ENCODE measurements around the gene ENAH.
"Not testable (repeated sequence)": the region's sequence is repeated elsewhere in the genome, so short reads cannot be mapped to it uniquely, and the experiment has no call there.

ENAH gene

DNA sequence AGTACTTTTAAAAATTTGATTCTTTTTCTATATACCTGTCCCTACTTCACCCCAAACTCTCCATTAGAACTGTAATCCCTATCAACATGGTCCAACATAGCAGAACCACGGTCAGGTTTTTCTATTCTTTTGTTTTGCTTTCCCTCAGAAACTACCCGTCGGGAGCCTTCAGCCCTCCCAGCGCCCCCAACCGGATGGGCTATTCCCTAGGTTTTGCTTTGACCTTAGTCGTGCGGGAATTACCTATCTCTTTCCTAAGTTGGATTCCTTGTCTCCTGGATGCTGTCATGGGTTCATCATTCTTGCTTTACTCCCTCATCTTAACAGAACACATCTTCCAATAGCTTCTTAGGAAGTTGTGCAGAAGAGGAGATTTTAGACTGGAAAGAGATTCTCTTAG is 127.5 kb downstream of the ENAH start:
- DNase-seq (ENCODE audit: low read depth in 3 of 3), result no peak

DNA sequence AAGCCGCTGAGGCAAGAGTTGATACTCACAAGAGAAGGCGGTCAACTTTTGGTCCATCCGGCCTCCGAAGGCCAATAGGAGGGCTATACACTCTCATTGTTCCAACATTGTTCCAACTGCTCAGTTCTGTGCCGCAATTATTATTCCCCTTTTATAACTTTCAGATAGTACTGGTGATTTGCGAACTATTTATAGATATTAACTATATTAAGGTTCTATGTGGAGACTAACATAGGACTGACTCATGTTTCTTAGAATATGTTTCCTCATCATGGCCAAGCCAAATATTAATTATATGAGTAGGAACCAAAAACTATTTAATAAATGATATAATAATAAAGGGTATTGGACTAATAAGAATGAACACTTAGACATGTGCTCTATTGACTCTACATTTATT is 128.4 kb downstream of the ENAH start:
- DNase-seq (ENCODE audit: low read depth in 3 of 3), result no peak

DNA sequence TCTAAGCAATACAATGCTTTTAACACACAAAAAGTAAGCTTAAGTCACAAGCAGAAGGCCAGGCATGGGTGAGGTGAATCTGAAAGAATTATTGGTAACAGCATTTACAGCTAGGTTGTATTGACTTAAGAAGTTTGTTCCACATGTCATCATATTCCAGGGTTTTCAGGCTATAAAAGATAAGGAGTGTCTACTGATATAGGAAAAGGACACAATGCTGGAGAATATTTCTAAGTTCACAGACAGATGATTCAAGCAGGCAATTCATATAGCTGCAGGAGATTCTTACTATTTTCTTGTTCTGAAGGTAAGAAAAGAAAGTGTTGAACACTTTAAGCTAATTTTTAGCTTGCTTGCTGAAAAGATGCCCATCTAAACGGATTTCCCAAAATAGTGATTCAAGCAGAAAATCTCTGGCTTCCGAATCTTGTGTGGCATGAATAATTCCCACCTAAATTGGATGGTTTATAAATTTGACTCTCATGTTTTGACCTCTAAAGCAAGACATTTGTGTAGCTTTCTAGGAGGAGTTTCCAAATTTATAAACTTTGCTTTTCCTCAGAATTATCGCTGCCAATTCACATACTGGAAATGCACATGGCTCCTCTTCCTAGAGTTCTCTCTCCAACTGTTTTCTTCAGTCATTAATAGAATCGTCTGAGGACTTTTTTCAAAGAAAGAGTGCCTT is 129.5 kb downstream of the ENAH start:
- DNase-seq (ENCODE audit: low read depth in 3 of 3), result no peak

DNA sequence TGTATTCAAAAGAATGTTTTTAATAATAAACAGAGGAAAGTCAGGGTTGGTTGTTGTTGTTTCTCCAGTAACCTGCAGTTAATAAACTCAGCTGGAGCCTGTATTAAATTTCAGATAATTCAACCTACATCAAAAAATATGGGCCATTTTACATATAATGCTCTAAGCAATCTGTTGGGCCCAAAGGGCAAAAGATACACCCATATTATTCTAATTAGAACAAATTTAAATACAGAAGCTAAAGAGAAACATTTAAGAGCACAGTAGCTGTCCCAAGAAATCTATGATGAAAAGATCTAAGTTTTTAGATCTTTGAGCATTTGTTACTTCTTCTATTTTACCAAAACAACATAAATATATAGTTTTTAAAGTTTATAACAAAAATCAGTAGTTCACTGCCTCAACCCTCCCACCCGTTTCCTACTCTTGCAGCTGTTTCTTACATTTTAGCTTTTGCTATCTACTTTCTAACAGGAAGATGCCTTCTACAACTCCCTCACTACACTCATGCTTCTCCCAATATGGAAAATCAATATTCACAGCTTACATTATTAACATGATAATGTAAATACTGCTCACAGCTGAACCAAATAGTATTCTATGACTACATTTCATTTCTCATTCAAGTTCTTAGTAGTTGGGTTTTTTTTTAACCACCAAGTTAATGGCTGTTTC is 130.2 kb downstream of the ENAH start:
- no peak for DNase-seq (ENCODE audit: low read depth in 3 of 3)

DNA sequence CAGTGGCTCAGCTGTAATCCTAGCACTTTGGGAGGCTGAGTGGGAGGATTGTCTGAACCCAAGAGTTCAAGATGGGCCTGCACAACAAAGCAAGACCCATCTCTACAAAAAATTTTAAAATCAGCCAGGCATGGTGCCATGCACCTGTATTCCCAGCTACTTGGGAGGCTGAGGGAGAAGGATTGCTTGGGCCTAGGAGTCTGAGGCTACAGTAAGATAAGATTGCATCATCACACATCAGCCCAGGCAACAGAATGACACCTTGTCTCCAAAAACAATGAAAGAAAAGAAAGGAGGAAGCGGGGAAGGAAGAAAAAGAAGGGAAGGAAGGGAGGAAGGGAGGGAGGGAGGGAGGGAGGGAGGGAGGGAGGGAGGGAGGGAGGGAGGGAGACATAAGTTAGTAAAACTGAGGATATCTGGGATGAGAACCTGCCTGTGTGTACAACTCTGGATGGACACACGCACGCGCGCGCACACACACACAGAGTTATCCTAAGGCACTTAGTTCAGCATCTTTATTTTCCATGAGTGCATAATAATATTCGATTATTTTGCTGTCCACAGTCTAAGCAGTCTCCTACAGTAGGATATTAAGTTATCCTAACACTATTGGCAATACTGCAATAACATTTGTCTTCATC is 132.2 kb downstream of the ENAH start:
- DNase-seq (ENCODE audit: low read depth in 3 of 3), result no peak

DNA sequence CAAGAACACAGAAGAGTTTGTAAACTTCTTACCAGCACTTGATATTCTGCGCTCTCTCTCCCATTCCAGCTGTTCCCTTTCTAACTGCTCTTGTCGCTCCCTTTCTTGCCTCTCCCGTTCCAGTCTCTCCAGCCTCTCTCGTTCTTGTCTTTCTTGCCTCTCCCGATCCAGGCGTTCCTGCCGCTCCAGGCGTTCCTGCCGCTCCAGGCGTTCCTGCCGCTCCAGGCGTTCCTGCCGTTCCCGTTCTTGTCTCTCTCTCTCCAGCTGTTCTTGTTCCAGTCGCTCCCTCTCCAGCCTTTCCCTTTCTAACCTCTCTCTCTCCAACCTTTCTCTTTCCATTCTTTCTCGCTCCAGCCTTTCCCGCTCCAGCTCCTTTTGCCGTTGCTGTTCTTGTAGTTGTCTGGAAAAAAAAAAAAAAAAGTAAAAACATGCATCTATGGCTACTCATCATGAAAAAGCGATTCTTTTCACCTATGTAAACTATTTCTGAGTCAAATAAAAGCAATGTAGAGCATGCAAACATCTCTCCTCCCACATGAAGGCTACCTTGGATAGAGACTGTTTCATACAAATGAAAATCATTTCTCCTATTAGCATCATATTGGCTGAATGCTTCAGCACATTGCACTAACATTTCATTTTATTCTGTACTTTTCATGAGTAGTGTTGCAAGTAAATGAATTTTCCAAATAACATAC is 133.6 kb downstream of the ENAH start:
- no peak for DNase-seq (ENCODE audit: low read depth in 3 of 3)

DNA sequence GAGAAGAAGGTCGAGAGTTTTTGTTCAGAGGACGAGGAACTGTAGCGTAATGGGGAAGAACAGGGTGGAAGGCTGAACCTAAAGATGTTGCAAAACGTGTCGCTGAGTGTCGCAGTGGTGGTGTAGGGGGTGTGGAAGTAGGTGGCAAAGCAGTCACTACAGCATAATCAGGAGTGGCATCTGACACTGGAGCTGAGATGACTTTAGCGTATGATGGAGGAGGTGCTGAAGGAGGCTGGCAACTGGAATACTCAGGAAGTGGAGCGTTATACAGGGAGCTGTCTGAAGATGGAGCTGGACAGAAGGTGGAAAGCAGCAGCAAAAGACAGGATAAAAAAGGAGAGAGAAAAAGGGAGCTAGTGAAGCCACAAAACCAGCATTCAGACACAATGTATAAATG is 135.2 kb downstream of the ENAH start:
- DNase-seq (ENCODE audit: low read depth in 3 of 3), result no peak

DNA sequence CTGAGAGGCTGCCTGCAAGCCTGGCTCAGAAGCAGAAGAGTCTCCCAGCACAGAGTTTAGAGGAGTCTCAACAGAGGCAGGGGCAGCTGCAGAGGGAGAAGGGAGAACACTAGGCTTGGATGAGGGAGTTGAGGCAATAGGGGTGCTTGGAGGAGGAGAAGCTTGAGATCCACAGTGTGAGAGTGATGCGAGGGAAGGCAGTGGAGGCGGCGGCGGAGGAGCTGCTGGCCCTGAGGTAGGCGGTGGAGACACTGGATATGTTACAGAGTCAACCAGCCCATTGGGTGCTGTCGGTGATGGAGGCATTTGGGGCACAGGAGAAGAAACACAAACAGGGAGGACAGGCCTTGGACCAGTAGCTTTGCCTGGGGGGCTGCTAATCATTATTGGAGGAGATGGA is 135.7 kb downstream of the ENAH start:
- DNase-seq (ENCODE audit: low read depth in 3 of 3), result no peak

DNA sequence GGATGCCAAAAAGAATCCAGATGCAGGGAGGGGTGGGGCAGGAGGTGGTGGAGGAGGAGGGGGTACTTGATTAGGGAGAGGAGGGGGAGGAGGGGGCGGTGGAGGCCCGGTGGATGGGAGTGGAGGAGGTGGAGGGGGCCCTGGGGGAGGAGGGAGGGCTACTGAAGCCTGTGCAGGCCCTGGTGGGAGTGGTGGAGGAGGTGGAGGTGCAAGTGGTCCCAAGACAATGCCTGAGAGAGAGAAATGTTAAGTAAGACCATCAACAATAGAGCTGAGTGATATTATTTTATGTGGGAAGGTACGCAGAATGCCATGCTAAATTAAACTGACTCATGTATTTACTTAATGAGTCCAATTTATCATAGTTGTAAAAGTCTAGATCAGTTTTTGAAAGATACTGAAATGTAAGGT is 138.2 kb downstream of the ENAH start:
- DNase-seq (ENCODE audit: low read depth in 3 of 3), result no peak

DNA sequence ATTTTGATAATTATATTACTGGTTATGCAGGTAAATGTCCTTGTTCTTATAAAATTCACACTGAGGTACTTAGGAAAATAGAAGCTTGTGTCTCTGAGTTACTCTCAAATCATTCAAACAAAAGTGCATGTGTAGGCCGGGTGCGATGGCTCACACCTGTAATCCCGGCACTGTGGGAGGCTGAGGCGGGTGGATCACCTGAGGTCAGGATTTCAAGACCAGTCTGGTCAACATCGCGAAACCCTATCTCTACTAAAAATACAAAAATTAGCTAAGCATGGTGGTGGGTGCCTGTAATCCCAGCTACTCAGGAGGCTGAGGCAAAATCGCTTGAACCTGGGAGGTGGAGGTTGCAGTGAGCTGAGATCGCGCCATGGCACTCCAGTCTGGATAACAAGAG is 139.3 kb downstream of the ENAH start:
- not testable (repeated sequence) for DNase-seq (ENCODE audit: low read depth in 3 of 3)

DNA sequence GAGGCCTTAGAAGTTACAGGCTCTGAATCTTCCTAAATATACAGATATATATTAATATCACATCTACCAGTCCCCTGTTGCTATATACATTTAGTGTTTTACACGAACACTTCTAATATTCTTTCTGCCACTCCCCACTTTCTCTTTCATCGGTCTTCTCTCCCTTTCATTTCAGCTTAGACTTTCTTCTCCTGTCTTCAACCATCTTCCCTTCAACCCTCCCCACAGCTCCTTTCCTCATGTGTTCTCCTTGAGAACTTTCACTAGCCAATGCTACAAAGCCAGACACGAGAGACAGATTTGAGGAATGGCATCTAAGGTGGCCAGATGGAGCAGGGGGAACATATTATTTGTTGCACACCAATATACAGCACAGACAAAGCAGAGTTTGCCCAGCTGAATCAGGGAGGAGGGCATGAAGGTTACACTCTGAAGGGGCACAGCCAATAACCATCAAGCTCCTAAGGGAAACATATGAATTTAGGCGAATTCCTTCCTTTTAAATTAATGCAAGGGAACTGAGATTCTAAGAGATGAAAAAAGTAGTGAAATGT is 141.0 kb downstream of the ENAH start:
- DNase-seq (ENCODE audit: low read depth in 3 of 3), result no peak

DNA sequence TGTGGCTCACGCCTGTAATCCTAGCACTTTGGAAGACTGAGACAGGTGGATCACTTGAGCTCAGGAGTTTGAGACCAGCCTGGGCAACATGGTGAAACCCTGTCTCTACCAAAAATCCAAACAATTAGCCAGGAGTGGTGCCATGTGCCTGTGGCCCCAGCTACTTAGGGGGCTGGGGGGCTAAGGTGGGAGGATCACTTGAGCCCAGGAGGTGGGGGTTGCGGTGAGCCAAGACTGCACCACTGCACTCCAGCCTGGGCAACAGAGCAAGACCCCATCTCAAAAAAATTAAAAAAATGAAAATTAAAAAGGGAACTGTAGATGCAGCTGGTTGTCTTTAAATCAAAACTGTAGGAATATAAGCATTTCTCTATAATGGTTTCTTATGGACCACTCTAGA is 142.2 kb downstream of the ENAH start:
- DNase-seq (ENCODE audit: low read depth in 3 of 3), result not testable (repeated sequence)

DNA sequence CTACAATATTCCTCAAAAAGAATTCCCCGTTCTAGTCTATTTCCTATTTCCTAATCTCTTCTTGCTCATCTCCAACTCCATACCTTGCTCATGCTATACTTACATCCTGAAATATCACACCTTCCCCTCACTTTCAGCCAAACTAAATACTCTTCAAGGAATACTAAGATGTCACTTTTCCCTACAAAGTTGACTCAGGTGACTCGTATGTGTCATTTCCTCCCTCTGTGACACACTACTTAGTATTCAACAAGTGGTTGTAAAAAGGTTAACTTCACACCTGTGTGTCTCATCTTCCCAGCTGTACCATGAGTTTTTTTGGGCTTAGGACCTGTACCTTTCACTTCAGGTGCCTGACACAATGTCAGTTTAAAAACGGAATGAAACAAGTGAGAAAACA is 143.2 kb downstream of the ENAH start:
- no peak for DNase-seq (ENCODE audit: low read depth in 3 of 3)

DNA sequence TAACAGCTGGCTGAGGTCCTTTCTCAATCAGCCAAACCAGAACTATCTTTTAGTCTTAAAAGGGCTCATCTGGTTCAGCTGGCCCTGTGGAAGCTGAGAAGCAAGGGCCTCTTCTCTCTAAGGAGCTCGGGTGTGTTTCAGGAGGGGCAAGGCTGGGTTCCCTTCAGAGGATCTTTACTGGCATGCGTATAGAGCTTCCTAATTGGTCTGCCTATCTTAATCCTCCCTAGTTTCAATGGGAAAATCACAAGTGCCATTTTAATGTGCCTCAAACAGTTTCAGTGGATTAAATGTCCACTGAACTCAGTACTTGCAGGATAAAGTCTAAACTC is 143.6 kb downstream of the ENAH start:
- no peak for DNase-seq (ENCODE audit: low read depth in 3 of 3)

DNA sequence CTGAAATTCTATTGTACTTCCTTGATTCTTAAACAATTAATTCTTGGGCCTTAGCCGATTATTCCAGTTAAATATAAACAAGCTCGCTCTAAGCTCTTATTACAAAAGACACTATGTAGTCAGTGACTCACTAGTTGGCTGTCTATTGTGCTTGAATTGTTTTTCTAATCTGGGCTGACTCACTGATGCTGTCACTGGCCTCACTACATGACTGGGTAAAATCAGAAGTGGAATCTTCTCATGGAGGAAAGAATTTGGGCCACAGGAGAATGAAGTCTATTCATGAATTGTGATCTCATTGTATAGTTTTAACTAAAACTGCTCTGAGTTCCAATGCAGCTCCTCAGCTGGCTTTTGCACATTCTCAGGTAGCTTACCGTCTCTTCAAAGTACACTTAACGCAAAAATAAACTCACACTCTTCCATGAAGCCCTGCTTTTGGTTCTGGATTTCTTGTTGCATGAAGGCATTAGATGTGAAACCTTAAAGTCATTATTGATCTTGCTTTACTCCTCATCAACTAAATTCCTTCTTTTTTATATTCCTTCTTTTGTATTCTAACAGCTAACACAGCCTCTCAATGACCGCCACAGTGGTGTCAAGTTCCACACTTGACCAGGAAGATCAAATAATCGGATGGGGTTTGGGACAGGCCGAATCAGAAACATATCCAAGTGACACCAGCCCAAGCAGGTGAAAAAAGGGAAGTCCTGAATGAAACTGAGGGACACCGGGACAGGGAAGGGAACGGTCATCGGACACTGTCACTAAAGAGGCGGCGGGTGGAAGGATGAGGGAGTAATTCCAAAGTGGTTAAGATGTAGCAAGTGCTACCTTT is 144.2 kb downstream of the ENAH start:
- no peak for DNase-seq (ENCODE audit: low read depth in 3 of 3)

DNA sequence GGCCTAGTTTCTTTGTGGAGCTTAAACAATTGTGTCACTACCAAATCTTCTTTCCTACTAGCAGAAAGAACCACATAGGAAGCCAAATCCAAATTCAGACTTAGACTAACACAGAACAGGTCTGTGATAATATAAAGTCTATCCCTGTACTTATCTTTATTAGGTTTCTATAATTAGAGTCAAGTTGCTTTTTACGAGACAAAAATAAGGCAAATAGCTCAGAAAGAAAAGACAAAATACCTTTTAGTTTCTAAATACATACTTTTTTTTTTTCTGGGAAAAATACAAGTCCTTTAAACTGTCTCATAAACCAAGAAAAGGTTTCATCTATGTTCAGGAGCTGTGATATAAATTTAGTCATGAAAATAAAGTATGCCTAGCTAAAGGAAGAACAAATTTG is 146.2 kb downstream of the ENAH start:
- no peak for DNase-seq (ENCODE audit: low read depth in 3 of 3)

DNA sequence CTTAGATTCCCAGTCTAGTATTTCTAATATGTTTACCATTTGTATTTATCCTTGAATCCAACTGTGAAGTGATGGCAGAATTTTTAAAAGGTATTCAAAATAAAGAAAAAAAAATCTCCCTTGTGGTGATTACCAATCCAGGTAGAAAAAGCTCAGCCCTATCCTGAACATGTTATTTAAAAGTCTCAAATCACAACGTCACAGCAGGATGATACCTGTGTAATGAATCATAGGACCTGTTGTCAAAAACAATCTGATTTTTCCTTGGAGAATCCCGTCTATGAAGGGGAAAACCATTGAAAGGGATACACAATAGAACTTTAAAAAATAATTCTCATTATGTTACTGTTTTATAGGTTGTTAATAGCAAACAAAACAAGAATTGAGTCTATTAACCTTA is 148.1 kb downstream of the ENAH start:
- no peak for DNase-seq (ENCODE audit: low read depth in 3 of 3)

DNA sequence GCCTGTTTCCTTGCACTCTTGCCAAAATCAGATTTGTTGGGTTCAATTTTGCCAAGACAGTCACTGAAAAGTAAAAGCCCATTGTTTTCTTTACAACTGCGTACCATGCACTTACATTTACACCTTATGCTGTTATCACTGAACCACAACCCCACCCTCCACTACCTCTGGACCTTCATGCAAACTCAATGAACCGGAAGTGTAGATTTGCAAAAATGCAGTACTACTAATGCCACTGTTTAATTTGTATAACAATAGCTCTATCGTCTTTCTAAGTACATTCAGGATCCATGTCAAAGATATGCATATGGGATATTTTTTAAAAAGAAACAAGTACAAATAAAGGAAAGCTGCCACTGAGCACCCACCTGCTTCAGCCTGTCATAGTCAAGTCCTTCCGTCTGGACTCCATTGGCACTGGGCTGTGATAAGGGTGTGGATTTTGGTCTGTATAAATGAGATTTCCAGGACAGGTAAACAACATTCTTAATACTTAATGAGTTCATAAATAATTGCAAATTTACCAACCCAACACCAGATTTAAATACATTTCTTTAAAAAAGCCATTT is 152.2 kb downstream of the ENAH start:
- no peak for DNase-seq (ENCODE audit: low read depth in 3 of 3)

DNA sequence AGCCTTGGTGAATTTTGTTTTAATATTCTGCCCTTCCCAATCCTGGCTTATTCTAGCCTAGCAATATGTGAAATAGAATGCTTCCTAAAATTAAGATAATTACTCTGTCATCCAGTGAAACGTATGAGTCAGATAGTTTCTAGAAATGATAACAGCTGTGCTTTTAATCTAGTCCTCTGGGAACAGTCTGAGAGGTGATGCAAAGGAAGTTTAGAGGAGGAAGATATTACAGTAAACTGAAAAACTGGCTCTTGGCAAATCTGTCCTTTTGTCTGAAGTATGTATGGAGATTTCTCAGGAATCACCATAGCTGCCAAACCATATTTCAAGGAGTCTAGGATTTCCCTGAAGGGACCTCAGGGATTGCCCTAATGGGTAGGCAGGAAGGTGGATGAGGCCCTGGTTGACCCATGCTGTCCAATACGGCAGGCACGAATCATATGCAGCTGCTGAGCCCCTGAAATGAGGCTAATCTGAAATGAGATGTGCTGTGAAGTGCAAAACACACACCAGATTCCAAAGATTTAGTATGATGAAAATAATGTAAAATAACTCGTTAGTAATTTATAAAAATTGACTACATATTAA is 154.3 kb downstream of the ENAH start:
- no peak for DNase-seq (ENCODE audit: low read depth in 3 of 3)

DNA sequence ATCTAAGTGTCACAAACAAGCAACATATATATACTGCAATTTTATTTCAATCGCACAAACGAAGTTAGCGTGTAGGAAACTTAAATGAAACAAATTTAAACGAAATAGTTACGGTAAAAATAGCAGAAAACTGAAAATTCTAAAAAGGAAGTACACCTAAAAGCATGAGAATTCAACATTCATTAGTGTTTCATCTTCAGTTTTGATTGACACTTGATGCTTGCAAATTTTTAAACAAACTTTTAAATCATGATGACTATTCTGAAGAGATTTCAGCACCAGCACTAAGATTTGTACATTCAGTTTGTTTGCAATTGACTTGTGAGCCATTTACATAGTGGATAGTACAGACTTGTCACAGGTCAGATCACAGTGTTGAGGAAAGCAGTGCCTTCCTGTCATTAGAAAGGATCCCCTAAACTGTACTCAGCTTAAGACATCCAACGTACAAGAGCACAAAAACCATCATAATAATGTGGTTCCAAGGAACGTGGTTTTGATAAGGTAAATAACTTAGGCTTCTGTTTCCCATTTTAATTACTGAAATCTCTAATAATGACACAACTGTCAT is 158.0 kb downstream of the ENAH start:
- DNase-seq (ENCODE audit: low read depth in 3 of 3), result no peak
